SKM-1 treated with dmso at 0.1 percent for 144 hours (cell line): ENCODE measurements around the gene IDS.
"Not testable (repeated sequence)": the region's sequence is repeated elsewhere in the genome, so short reads cannot be mapped to it uniquely, and the experiment has no call there.

Experiments used
- DNase-seq: peaks from one replicate; lab custom pipeline; 2025; ENCODE audit not compliant: unreplicated experiment; lab: John Stamatoyannopoulos, UW

The IDS gene, protein sequence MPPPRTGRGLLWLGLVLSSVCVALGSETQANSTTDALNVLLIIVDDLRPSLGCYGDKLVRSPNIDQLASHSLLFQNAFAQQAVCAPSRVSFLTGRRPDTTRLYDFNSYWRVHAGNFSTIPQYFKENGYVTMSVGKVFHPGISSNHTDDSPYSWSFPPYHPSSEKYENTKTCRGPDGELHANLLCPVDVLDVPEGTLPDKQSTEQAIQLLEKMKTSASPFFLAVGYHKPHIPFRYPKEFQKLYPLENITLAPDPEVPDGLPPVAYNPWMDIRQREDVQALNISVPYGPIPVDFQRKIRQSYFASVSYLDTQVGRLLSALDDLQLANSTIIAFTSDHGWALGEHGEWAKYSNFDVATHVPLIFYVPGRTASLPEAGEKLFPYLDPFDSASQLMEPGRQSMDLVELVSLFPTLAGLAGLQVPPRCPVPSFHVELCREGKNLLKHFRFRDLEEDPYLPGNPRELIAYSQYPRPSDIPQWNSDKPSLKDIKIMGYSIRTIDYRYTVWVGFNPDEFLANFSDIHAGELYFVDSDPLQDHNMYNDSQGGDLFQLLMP

DNA sequence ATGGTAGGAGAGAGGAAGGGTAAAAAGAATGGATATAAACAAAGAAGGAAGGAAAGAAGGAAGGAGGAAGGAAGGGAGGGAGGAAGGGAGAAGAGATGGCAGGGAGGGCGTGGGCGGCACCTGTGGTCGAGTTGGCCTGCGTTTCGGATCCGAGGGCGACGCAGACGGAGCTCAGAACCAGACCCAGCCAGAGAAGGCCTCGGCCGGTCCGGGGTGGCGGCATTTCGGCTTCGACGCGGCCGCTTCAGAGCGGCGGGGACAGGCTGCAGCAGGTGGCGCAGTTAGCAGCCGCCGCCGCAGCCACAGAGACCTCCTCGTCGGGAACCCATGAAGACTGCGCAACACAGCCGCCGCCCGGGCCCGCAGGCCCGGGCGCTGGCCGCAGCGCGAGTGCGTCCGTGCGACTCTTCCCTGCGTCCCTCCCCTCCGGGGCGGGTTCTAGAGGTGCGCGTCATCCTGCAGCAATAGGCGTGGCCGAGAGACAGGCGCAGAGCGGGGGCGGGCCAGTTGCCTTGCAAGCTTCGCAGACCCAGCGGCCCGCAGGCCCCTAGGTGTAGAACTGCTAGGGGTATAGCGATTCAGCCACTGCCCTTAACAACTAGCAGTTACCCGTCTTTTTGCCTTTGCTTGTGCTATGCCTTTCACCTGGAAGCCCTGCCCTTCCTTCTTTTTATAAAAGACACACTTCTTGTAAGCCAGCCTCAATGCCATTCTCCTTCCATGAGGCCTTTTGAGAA is at the start of gene IDS:
Gene IDS, minus strand, starts transcription at position 392 of the 737 bp plus-strand sequence. Its CDS starts 169 bp downstream, at position 223.
- peak; percentile 82 for DNase-seq

DNA sequence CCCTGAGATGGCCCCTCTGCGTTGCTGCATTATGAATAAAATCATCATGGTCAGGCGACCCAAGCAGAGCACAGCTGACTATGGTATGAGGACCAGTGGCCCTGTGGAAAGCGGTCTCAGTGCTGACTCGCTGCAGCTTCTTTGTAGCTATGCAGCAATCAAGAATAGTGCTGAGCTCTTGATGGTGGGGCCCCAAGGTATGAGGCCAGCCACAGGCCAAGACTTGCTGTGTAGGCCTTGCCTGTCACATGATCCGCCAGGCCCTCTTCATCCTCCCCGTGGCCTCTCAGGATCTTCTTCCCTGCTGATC is 46.8 kb upstream of the IDS start:
- not testable (repeated sequence) for DNase-seq

GRCh38 chrX:149551245-149551938 is 46.3 kb upstream of the IDS start:
- DNase-seq = not testable (repeated sequence)

- not testable (repeated sequence) for DNase-seq
Observed at GRCh38 chrX:149550454-149550853, 45.3 kb upstream of the IDS start.

- DNase-seq = not testable (repeated sequence)
Observed at GRCh38 chrX:149549701-149550100, 44.6 kb upstream of the IDS start, which contains the start of gene HSFX3. Gene HSFX3, minus strand, starts transcription at chrX:149549924. Its CDS starts 72 bp downstream, at chrX:149549852.

GRCh38 chrX:149547782-149548181 is 42.7 kb upstream of the IDS start:
- not testable (repeated sequence) for DNase-seq

DNA sequence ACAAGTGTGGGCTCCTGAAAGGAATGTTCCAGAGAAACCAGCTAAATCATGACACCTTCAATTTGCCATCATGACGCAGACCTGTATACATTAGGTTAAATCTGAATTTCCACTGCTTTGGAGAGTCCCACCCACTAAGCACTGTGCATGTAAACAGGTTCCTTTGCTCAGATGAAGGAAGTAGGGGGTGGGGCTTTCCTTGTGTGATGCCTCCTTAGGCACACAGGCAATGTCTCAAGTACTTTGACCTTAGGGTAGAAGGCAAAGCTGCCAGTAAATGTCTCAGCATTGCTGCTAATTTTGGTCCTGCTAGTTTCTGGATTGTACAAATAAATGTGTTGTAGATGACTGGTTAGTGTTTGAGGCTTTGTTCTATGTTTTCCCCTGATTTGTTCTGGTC is 41.9 kb upstream of the IDS start:
- not testable (repeated sequence) for DNase-seq

- not testable (repeated sequence) for DNase-seq
Observed at GRCh38 chrX:149545545-149546543, 40.7 kb upstream of the IDS start.

- no peak for DNase-seq
Observed at GRCh38 chrX:149541521-149542047, 36.5 kb upstream of the IDS start.

DNA sequence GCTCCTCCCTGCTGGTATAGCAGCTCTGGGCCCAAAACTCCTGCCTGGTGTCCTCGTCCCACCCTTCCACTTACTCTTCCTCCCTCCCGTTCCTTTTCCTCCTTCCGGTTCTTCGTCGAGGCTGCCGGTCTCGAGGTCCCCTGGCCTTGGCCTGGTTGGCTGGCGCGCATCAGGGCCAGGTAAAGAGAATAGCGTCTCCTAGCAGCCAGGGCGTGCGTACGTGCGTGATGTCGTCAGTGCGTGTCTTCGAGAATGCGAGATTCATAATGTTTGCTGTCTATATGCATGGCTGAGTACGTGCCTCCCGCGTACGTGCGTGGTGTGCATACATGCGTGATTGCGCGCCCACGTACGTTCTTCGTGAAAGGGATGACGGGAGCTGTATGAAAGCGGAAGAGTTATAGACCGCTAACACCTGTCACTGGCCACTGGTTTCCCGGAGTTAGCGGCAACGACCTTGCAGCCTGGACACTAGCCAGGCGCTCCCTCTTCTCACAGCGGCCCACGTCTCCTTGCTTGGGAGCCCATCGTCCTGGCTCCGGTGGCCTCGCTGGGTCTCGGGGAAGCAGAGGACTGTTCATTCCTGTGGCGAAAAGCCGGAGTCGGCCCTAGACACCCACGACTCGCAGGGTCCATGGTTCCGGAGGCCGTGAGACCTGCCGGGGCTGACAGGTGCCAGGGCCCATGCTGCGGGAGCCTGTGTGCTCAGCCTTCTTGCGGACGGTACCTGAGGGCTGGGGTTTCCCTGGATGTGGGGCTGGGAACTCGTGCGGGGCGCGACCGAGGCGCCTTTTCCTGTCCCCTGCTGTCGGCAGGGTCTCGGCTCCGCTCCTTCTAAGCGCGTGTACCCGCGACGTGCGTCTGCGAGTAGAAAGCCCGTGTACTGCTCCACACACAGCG is 35.8 kb upstream of the IDS start, which contains the start of gene EOLA1:
Gene EOLA1, plus strand, starts transcription at position 392 of the 900 bp plus-strand sequence. CDS start 4,619 bp downstream, outside the sequence.
- peak; percentile 88 for DNase-seq

DNA sequence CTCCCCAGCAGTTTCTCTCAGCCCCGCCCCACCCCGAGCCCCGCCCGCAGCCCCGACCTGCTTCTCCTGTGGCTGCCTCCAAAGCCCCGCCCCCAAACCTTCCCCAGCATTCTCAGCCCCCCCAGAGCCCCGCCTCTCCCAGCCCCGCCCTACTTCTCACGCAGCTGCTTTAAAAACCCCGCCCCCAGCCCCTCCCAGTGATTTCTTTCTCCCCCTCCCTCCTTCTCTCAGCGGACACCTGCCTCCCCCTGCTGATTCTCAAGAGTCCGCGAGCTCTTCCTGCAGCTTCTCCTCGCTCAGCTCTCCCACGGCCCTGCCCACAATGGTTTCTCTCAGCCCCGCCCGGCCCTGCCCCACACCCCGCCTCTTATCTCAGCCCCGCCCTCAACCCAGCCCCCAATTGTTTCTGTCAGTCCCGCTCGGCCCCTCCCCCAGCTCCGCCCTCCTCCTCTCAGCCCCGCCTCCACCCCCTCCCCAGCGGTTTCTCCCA is 35.1 kb upstream of the IDS start:
- peak; percentile 52 for DNase-seq

GRCh38 chrX:149539283-149540130 is 34.4 kb upstream of the IDS start:
- peak; percentile 86 for DNase-seq

GRCh38 chrX:149537474-149537873 is 32.4 kb upstream of the IDS start:
- DNase-seq = not testable (repeated sequence)

DNA sequence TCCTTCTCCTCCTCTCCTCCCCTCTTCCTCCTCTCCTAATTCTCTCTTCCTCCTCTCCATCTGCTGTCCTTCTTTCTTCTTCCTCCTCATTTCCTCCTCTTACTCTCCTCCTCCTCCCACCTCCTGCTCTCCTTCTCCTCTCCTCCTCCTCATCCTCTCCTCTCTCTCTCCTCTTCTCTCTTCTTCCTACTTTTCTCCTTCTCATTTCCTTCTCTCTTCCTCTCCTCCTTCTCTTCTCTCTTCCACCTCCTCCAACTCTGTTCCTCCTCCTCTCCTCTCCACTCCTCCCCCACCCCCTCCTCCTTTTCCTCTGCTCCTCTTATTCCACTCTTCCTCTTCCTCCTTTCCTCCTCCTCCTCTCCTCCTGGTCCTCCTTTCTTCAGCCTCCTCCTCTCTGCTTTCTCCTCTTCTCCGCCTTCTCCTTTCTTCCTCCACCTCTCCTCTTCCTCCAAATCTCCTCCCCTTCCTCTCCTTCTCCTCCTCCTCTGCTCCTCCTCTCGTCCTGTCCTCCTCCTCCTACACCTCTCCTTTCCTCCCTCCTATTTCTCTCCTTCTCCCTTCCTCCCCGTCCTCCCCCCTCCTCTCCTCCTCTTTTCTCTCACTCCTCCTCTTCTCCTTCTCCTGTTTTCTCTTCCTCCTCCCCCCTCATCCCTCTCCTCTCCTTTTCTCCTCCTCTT is 30.0 kb upstream of the IDS start:
- DNase-seq = not testable (repeated sequence)

DNA sequence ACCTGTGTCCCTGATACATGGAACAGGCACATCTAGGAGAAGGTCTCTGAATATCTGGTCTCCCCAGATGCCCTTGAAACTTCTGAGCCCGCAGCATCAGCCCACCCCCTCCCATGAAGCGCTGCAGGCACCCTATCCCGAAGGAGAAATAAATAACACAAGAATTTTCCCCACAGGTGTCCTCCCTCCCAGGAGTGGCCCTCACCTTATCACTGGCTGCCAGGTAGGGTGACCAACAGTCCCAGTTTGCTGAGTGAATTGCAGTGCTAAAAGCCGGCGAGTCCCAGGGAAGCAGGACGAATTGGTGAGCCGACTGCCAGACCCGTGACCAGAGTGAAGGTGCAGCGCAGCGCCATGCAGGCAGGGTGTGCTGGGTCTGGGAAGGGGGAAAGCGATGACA is 28.9 kb upstream of the IDS start:
- DNase-seq = not testable (repeated sequence)

DNA sequence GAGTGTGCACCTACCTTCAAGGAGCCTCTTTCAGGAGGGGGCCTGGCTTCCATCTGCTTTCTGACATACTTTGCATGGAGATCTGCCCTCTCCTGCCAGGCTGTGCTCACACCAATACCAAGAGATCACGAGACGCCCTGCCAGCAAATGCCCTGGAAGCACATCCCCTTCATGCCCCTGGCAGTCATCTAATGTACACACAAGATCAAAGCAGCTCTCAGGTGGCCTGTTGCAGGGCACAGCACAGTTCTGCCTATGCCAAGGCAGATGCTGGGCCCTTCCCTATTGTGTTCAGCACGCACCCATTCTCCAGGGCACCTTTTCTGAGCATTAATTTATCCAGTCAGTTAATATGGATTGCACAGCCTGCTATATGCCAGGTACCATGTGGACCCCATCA is 27.8 kb upstream of the IDS start:
- not testable (repeated sequence) for DNase-seq

GRCh38 chrX:149531599-149531998 is 26.5 kb upstream of the IDS start:
- peak; percentile 13 for DNase-seq
